CD8-positive, alpha-beta memory T cell (primary cell): ENCODE measurements around the gene TOR1A. TPM values are rescaled to one million over a fixed set of nuclear protein-coding genes. Genes with fewer than 3 reads are reported as not detected.

ENCODE experiments used
- CTCF ChIA-PET: fragments of 350-600 bp; sonication (Branson Sonifier 250); formaldehyde crosslinking; loops from one replicate; lab custom pipeline; 2021; ENCODE audit warnings: antibody characterized with exemption; lab: Charles Lee
- POLR2A ChIA-PET: fragments of 350-600 bp; sonication (Branson Sonifier 250); formaldehyde crosslinking; loops from one replicate; lab custom pipeline; 2021; ENCODE audit warnings: antibody characterized with exemption; lab: Charles Lee
- DNase-seq, 5 donors: peaks; one replicate each; pipeline versions ENCODE4 v3.0.0 to v3.0.0-alpha.2; 2020 to 2022; ENCODE audit warnings: mixed read lengths in 1 of 5
- H3K27ac ChIP-seq: one replicate; pipeline ENCODE4 v1.7.0; 2013; ENCODE audit warnings: low read depth, mild to moderate bottlenecking, low read length, moderate library complexity
- H3K27me3 ChIP-seq: 2 replicates; pipeline ENCODE4 v1.7.0; 2013; ENCODE audit warnings: low read length, mild to moderate bottlenecking; ENCODE audit not compliant: insufficient read depth, poor library complexity, severe bottlenecking
- H3K36me3 ChIP-seq: 2 replicates; pipeline ENCODE4 v1.7.0; 2013; ENCODE audit warnings: mild to moderate bottlenecking, low read length, moderate library complexity; ENCODE audit not compliant: insufficient read depth
- H3K4me1 ChIP-seq: 2 replicates; pipeline ENCODE4 v1.7.0; 2013; ENCODE audit warnings: mild to moderate bottlenecking, low read length, moderate library complexity; ENCODE audit not compliant: insufficient read depth
- H3K4me3 ChIP-seq: 2 replicates; pipeline ENCODE4 v1.7.0; 2013; ENCODE audit warnings: mild to moderate bottlenecking, low read length
- H3K9me3 ChIP-seq: 2 replicates; pipeline ENCODE4 v1.7.0; 2013; ENCODE audit warnings: mild to moderate bottlenecking, low read length
- H3K27ac Mint-ChIP-seq, 8 donors: one replicate each; pipeline ENCODE4 v1.8.0; 2020 to 2021; ENCODE audit warnings: mixed read lengths in 8 of 8, mild to moderate bottlenecking in 6 of 8, inconsistent platforms in 3 of 8, moderate library complexity in 3 of 8
- H3K27me3 Mint-ChIP-seq, 2 donors: one replicate each; pipeline ENCODE4 v1.8.0; 2020 to 2021; ENCODE audit warnings: mixed read lengths in 2 of 2, mild to moderate bottlenecking in 1 of 2, moderate library complexity in 1 of 2
- H3K36me3 Mint-ChIP-seq, 3 donors: one replicate each; pipeline ENCODE4 v1.8.0; 2020 to 2021; ENCODE audit warnings: mixed read lengths in 3 of 3, inconsistent platforms in 1 of 3, mild to moderate bottlenecking in 1 of 3
- H3K4me1 Mint-ChIP-seq, 3 donors: one replicate each; pipeline ENCODE4 v1.8.0; 2020 to 2021; ENCODE audit warnings: mixed read lengths in 3 of 3, inconsistent platforms in 1 of 3, mild to moderate bottlenecking in 1 of 3
- H3K4me3 Mint-ChIP-seq, 7 donors: one replicate each; pipeline ENCODE4 v1.8.0; 2020 to 2021; ENCODE audit warnings: mixed read lengths in 7 of 7, mild to moderate bottlenecking in 6 of 7, moderate library complexity in 4 of 7, inconsistent platforms in 2 of 7
- H3K9me3 Mint-ChIP-seq, 5 donors: one replicate each; pipeline ENCODE4 v1.8.0; 2020 to 2022; ENCODE audit warnings: mixed read lengths in 5 of 5, mild to moderate bottlenecking in 3 of 5, moderate library complexity in 2 of 5, inconsistent platforms in 1 of 5
- polyA plus RNA-seq: library from polyadenylated mRNA; unstranded; fragments of 300-500 nt; fragmentation: Illumina TruSeq; gene quantifications from one replicate; pipeline ENCODE4 v1.2.3, GENCODE V29; 2021
- total RNA-seq, 2 experiments: library from RNA; stranded (reverse); gene quantifications; one replicate each; pipeline ENCODE4 v1.2.3, GENCODE V29; 2021

TOR1A gene
- total and polyA plus RNA-seq, 3 experiments from 2014 or later: 53.8 to 73.8 (median 53.9) TPM

DNA sequence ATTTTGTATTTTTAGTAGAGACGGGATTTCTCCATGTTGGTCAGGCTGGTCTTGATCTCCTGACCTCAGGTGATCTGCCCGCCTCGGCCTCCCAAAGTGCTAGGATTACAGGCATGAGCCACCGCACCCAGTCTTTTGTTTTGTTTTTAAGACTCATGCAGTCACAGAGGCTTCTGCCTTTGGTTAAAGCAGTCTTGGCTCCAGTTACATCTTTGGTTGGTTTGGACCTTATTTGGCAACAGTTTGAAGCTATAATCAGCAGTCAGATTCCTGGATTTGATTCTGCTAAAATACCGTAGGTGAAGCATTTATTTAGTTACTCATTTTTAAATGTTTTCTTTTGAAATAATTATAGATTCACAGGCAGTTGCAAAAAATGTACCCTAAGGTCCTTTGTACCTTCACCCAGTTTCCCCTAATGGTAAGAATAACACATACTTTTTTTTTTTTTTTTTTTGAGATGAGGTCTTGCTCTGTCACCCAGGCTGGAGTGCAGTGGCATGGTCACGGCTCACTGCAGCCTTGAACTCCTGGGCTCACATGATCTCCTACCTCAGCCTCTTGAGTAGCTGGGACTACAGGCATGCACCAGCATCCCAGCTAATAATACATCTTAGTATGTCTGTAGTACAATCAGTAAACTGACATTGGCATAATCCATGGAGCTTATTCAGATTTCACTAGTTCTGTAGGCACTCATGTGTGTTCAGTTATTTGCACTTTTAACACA, 27.1 kb upstream of the TOR1A start:
- H3K36me3 Mint-ChIP-seq: peaks cover 0 to 75% (median 31%) of the 10 kb centered on the region in 3 donors
- H3K4me1 ChIP-seq: peaks cover 27% of the 10 kb centered on the region
- ChIA-PET POLR2A (interaction anchor here (0.7 kb wide), 1 partner anchor 10 kb away, joined by 6 read pairs; no protein-coding TSS in a partner anchor), CTCF (no interaction called here)
- H3K27me3 ChIP-seq: no peaks in the 10 kb centered on the region
- H3K27ac Mint-ChIP-seq: peak overlapping the region in 4 of 8 donors; percentile 30 to 48 (median 42)
- DNase-seq: no peak
- H3K9me3 ChIP-seq: no peaks in the 10 kb centered on the region
- no peaks in the 10 kb centered on the region for H3K27me3 Mint-ChIP-seq
- H3K4me3 Mint-ChIP-seq: no peak overlapping the region
- peaks cover 70% of the 10 kb centered on the region for H3K36me3 ChIP-seq
- no peak overlapping the region for H3K27ac ChIP-seq
- no peaks in the 10 kb centered on the region for H3K9me3 Mint-ChIP-seq
- H3K4me3 ChIP-seq: no peak overlapping the region
- peaks cover 39 to 70% (median 48%) of the 10 kb centered on the region in 3 donors for H3K4me1 Mint-ChIP-seq

DNA sequence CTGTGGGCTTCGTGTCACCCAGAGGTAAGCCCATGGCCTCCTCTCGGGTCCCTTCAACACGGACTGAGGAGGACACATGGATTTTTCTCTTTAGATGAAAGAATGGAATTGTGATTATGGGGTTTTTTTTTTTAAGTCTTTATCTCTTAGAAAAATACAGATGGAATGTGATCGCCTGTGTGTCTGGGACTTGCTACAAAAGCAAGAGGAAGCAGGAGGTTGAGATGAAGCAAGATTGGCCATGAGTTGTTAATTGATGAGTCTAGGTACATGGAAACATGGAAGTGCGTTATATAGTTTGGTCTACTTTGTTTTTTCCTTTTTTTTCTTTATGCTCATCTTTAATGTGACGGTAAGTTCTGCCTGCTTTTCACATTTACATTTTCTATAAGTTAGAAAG, 26.0 kb upstream of the TOR1A start:
- Mint-ChIP-seq H3K27me3 (no peaks in the 10 kb centered on the region), H3K4me1 (peaks cover 38 to 69% (median 45%) of the 10 kb centered on the region in 3 donors), H3K4me3 (no peak overlapping the region), H3K9me3 (no peaks in the 10 kb centered on the region), H3K27ac (peak overlapping the region in 6 of 8 donors; percentile 2 to 54 (median 38)), H3K36me3 (peaks cover 0 to 69% (median 25%) of the 10 kb centered on the region in 3 donors)
- DNase-seq: no peak
- Histone ChIP-seq H3K4me3 (no peak overlapping the region), H3K4me1 (peaks cover 18% of the 10 kb centered on the region), H3K36me3 (peaks cover 62% of the 10 kb centered on the region), H3K9me3 (no peaks in the 10 kb centered on the region), H3K27me3 (no peaks in the 10 kb centered on the region), H3K27ac (no peak overlapping the region)
- ChIA-PET POLR2A (no interaction called here), CTCF (no interaction called here)

DNA sequence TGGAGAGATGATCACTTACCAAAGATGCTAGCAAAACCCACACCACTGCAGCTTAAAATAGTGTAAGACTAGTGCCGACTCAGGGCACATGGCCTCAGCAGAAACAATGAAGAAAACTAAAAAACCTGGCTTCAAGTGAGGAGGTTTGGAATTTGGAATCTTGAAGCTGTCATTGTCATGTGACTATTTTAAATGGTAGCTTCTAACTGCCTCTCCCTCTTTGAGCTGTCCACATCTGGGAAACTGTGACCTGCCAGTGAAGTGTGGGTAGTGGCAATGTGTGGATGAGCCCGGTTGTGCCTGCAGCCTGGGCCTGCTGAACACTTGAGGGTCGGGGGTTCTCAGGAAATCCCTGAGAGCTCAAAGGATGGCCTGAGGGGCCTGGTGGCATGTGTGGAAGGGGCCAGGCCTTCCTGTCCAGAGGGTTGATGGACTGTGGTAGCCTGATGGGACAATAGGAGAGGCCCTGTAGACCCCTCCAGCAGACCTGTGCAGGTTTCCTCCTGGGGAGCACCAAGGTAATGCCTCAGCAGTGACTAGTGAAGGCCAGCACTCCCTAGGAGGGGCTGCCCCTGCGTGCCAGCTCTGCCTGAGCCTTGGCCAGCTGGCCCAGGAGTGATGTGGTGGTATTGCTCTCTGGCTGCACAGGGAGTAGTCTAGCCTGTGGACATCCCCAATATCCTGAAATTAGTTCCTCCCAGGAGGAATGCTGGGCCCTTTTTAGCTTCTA, 24.9 kb upstream of the TOR1A start:
- Mint-ChIP-seq H3K27me3 (no peaks in the 10 kb centered on the region), H3K36me3 (peaks cover 0 to 61% (median 24%) of the 10 kb centered on the region in 3 donors), H3K9me3 (no peaks in the 10 kb centered on the region), H3K4me3 (no peak overlapping the region), H3K27ac (peak overlapping the region in 2 of 8 donors; percentile 50 to 51), H3K4me1 (peaks cover 30 to 64% (median 35%) of the 10 kb centered on the region in 3 donors)
- Histone ChIP-seq H3K4me1 (peaks cover 7% of the 10 kb centered on the region), H3K36me3 (peaks cover 52% of the 10 kb centered on the region), H3K27me3 (no peaks in the 10 kb centered on the region), H3K27ac (no peak overlapping the region), H3K9me3 (no peaks in the 10 kb centered on the region), H3K4me3 (no peak overlapping the region)
- no peak for DNase-seq
- POLR2A ChIA-PET: interaction anchor here (0.6 kb wide), 1 partner anchor 12 kb away, joined by 3 read pairs; no protein-coding TSS in a partner anchor
- CTCF ChIA-PET: interaction anchor here (1.1 to 1.8 kb wide), 3 partner anchors 11 to 37 kb away, joined by 3 to 4 read pairs (median 3); no protein-coding TSS in a partner anchor

DNA sequence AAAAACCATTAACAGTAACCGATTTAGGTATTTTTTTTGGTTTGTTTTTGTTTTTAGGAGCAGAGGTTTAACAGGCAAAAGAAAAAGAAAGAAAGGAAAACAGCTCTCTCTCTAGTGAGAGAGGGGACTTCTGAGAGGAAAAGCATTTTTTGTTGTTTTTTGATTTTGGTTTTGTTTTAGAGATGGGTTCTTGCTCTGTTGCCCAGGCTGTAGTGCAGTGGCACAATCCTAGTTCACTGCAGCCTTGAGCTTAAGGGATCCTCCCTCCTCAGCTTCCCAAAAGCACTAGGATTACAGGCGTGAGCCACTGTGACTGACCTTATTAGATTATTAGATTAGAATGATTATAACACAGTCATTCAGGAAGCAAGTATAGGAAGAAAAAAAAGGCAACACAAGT, 21.4 kb upstream of the TOR1A start:
- POLR2A ChIA-PET: interaction anchor here (1.8 kb wide), 1 partner anchor 41 kb away, joined by 4 read pairs; no protein-coding TSS in a partner anchor
- H3K9me3 Mint-ChIP-seq: no peaks in the 10 kb centered on the region
- H3K4me3 Mint-ChIP-seq: peak overlapping the region in 3 of 7 donors; percentile 41 to 61 (median 44)
- H3K27ac Mint-ChIP-seq: peak overlapping the region in 7 of 8 donors; percentile 21 to 92 (median 67)
- H3K36me3 Mint-ChIP-seq: peaks cover 0 to 47% (median 9%) of the 10 kb centered on the region in 3 donors
- no peaks in the 10 kb centered on the region for H3K9me3 ChIP-seq
- H3K36me3 ChIP-seq: peaks cover 18% of the 10 kb centered on the region
- H3K4me1 Mint-ChIP-seq: peaks cover 25 to 61% (median 32%) of the 10 kb centered on the region in 3 donors
- H3K27ac ChIP-seq: no peak overlapping the region
- no peak overlapping the region for H3K4me3 ChIP-seq
- H3K27me3 ChIP-seq: no peaks in the 10 kb centered on the region
- DNase-seq: no peak
- no peaks in the 10 kb centered on the region for H3K27me3 Mint-ChIP-seq
- peaks cover 20% of the 10 kb centered on the region for H3K4me1 ChIP-seq
- CTCF ChIA-PET: no interaction called here

DNA sequence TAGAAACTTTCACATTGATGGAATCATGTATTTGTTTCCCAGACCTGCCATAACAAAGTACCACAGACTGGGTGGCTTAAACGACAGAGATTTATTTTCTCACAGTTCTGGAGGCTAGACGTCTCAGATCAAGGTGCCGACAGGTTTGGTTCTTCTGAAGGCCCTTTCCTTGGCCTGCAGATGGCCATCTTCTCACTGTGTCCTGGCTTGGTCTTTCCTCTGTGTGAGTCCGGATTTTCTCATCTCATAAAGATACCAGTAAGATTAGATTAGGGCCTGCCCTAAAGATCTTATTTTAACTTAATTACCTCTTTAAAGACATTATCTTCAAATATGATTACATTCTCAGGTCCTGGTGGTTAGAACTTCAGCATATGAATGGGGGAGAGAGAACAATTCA, 17.1 kb upstream of the TOR1A start:
- H3K27me3 ChIP-seq: no peaks in the 10 kb centered on the region
- H3K4me1 Mint-ChIP-seq: peaks cover 50 to 77% (median 68%) of the 10 kb centered on the region in 3 donors
- no peak overlapping the region for H3K4me3 ChIP-seq
- H3K27ac ChIP-seq: no peak overlapping the region
- no peaks in the 10 kb centered on the region for H3K9me3 Mint-ChIP-seq
- peaks cover 0 to 49% (median 2%) of the 10 kb centered on the region in 3 donors for H3K36me3 Mint-ChIP-seq
- DNase-seq: no peak
- peak overlapping the region; percentile 43 to 91 (median 60) for H3K27ac Mint-ChIP-seq
- no peak overlapping the region for H3K4me3 Mint-ChIP-seq
- POLR2A ChIA-PET: interaction anchor here (0.5 kb wide), 1 partner anchor 10 kb away, joined by 6 read pairs; no protein-coding TSS in a partner anchor
- peaks cover 6% of the 10 kb centered on the region for H3K36me3 ChIP-seq
- CTCF ChIA-PET: interaction anchor here (1.4 kb wide), 1 partner anchor 151 kb away, joined by 3 read pairs; no protein-coding TSS in a partner anchor
- no peaks in the 10 kb centered on the region for H3K27me3 Mint-ChIP-seq
- no peaks in the 10 kb centered on the region for H3K9me3 ChIP-seq
- H3K4me1 ChIP-seq: peaks cover 61% of the 10 kb centered on the region

DNA sequence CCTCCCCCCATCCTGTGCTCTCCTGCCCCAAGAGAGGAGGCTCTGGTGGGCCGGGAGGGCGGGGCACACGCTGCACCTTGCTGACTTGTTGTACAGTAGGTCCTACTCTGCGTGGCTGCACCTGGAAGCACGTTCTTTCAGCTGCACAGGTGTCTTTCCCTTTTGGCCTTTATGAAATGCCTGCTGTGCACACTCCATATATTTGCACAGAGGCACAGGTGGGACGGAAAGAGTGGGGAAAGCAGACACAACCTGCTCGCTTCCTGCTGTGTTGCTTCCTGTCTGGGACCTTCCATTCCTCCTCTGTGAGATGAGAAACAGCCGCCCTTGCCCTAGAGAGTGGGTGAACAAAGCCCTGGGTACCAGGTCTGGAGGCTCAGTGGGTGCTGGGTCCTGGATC, 16.1 kb upstream of the TOR1A start:
- Histone ChIP-seq H3K27me3 (no peaks in the 10 kb centered on the region), H3K27ac (no peak overlapping the region), H3K9me3 (no peaks in the 10 kb centered on the region), H3K36me3 (peaks cover 6% of the 10 kb centered on the region), H3K4me1 (peaks cover 62% of the 10 kb centered on the region), H3K4me3 (peak overlapping the region; percentile 16)
- peak overlapping the region in 7 of 8 donors; percentile 43 to 94 (median 68) for H3K27ac Mint-ChIP-seq
- ChIA-PET CTCF (interaction anchor here (0.8 kb wide), 1 partner anchor 20 kb away, joined by 3 read pairs; no protein-coding TSS in a partner anchor), POLR2A (no interaction called here)
- H3K4me1 Mint-ChIP-seq: peaks cover 47 to 74% (median 63%) of the 10 kb centered on the region in 3 donors
- peak in 1 of 5 donors; percentile 36 for DNase-seq
- H3K9me3 Mint-ChIP-seq: no peaks in the 10 kb centered on the region
- H3K36me3 Mint-ChIP-seq: peaks cover 0 to 55% (median 2%) of the 10 kb centered on the region in 3 donors
- peak overlapping the region in 4 of 7 donors; percentile 36 to 65 (median 56) for H3K4me3 Mint-ChIP-seq
- H3K27me3 Mint-ChIP-seq: no peaks in the 10 kb centered on the region

DNA sequence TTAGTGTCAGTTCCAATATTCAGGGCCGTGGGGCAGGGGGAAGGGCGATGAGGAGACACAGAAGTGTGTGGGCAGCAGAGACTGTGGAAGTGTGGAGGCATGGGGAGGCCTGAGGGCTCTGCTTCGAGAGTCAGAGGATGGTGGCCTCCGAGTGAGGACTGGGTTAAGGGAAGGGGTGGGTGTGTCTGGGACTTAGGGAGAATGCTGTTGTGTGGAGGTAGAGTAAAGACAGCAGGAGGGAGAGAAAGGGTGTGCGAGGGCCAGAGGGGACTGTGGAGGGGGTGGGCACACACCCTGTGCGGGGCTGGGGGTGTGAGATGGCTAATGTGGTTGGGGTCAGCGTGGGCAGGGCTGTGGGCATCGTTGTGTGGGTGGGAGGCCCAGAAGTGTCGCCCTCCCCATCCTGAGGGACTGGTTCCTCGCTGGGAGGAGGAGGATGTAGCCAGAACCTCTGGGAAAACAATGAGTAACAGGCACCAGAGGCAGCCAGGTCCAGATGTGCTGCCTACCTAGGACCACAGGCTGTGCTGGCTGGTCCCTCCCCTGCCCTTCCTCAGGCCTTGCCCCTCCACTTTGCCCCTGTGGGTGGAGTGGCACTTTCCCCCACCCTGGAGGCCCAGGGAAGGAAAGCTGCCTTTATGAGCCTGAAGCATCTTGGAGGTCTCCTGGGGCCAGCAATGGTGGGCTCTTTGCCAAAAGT, 15.5 kb upstream of the TOR1A start:
- no peaks in the 10 kb centered on the region for H3K9me3 Mint-ChIP-seq
- Histone ChIP-seq H3K9me3 (no peaks in the 10 kb centered on the region), H3K36me3 (peaks cover 6% of the 10 kb centered on the region), H3K4me3 (peak overlapping the region; percentile 16), H3K4me1 (peaks cover 62% of the 10 kb centered on the region), H3K27me3 (no peaks in the 10 kb centered on the region), H3K27ac (peak overlapping the region; percentile 48)
- CTCF ChIA-PET: interaction anchor here (1.1 kb wide), 1 partner anchor 46 kb away, joined by 5 read pairs; no protein-coding TSS in a partner anchor
- POLR2A ChIA-PET: interaction anchor here (0.6 kb wide), 1 partner anchor 200 kb away, joined by 3 read pairs; no protein-coding TSS in a partner anchor
- peaks cover 47 to 75% (median 68%) of the 10 kb centered on the region in 3 donors for H3K4me1 Mint-ChIP-seq
- peak overlapping the region; percentile 2 to 95 (median 72) for H3K27ac Mint-ChIP-seq
- peaks cover 0 to 59% (median 2%) of the 10 kb centered on the region in 3 donors for H3K36me3 Mint-ChIP-seq
- no peaks in the 10 kb centered on the region for H3K27me3 Mint-ChIP-seq
- H3K4me3 Mint-ChIP-seq: peak overlapping the region in 6 of 7 donors; percentile 5 to 96 (median 52)
- DNase-seq: no peak
